Astrocyte of the hippocampus (primary cell): Measurements from ENCODE around the gene SLC25A46.
"Not testable (repeated sequence)": the region's sequence is repeated elsewhere in the genome, so short reads cannot be mapped to it uniquely, and the experiment has no call there.

Experiments used
- DNase-seq: peaks from one replicate; pipeline ENCODE4 v3.0.0; 2011; ENCODE audit warnings: low read depth, low spot score

The SLC25A46 gene

GRCh38 chr5:110738812-110739651 lies at the start of gene SLC25A46:
Gene SLC25A46 (plus strand): TSS chr5:110739007. CDS start chr5:110739120, 113 bp downstream.
- peak; percentile 94 for DNase-seq

GRCh38 chr5:110690587-110690986 lies 48.2 kb upstream of the SLC25A46 start:
- DNase-seq = not testable (repeated sequence)

DNA sequence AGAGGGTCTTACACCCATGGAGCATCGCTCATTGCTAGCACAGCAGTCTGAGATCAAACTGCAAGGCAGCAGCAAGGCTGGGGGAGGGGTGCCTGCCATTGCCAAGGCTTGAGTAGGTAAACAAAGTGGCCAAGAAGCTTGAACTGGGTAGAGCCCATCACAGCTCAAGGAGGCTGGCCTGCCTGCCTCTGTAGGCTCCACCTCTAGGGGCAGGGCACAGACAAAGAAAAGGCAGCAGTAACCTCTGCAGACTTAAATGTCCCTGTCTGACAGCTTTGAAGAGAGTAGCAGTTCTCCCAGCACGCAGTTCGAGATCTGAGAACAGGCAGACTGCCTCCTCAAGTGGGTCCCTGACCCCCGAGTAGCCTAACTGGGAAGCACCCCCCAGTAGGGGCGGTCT lies 46.1 kb upstream of the SLC25A46 start:
- DNase-seq = not testable (repeated sequence)

GRCh38 chr5:110702300-110702699 lies 36.5 kb upstream of the SLC25A46 start:
- no peak for DNase-seq

GRCh38 chr5:110702704-110703103 lies 36.1 kb upstream of the SLC25A46 start:
- peak; percentile 11 for DNase-seq

DNA sequence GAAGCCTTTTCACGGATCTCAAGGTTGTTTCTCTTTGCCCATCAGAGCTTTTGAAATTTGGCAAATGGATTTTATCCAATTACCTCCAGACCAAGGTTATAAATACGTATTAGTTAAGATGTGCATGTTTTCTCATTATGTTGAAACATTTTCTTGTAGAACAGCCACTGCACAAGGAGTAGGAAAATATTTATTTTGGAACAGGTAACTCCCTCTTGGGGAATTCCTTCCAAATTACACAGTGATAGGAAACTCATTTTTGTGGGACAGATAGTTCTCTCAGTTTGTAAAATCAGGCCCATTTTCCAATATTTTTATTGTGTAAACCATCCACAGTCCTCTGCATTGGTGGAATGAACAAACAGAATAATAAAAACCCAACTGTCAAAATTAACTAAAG lies 35.3 kb upstream of the SLC25A46 start:
- peak; percentile 39 for DNase-seq

DNA sequence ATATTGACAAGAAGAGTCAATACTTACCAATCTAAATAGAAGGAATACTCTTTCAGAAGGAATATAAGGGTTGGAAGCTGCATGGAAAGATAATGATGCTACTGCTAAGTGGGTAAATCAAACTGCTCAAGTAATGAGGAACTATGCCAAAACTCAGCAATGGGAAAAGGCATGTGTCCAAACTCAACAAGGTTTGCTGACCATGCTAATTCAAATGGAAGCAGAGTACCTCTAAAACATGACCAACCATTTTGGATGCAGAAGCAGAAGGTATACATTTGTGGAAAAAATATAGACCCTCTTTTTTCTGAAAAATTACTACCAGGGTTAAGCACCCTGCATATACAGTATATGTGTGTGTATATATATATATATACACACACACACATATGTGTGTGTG lies 33.5 kb upstream of the SLC25A46 start:
- no peak for DNase-seq

DNA sequence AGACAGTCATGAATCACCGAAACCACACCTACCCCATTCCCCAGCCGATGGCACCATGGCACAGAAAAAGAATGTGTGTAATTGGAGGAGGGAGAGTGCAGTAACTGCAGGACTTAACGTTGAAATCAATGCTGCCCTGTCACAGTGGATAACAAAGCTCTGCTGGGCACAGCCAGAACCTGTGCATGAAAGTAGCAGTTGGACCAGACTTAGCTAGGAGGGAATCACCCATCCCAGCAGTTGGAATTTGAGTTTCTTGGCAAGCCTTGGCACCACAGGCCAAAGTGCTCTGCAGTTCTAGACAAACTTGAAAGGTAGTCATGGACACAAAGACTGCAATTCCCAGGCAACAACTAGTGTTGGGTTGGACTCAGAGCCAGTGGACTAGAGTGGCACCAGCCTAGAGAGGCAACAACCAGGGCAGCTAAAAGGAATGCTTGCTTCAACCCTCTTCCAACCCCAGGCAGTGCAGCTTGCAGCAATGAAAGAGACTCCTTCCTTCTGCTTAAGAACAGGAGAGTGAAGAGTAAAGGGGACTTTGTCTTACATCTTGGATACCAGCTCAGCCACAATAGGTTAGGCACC lies 31.5 kb upstream of the SLC25A46 start:
- no peak for DNase-seq

DNA sequence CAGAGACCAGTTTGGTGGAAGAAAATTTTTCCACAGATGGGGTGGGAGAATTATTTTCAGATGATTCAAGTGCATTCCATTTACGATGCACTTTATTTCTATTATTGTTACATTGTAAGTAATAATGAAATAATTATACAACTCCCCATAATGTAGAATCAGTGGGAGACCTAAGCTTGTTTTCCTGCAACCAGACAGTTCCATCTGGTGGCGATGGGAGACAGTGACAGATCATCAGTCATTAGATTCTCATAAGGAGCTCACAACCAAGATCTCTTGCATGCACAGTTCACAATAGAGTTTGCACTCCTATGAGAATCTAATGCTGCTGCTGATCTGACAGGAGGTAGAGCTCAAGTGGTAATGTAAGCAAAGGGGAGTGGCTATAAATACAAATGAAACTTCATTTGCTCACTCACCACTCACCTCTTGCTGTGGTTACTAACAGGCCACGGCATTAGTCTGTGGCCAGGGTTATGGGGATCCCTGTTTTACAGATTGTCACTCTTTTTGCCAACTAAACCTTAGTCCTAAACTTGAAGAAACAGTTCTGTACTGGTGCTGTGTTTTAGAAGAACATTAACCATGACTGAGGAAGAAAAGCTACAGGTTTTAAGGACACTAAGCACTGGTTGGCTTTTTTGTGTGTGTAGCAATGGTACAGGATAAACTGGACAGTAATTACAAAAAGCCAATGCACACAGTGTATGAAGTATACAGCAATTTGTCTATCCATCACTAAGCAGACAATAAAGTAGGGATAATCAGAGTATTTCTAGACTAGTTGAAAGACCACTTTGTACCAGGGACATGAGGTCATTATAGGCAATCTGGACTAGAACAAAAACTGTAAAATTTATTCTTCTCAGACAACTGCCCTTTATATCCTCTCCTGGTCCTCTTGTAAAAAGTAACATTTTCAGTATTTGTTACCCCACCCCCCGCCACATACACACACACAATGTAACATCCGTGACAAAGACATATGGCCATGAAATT lies 22.3 kb upstream of the SLC25A46 start:
- DNase-seq = no peak

- no peak for DNase-seq
Observed at GRCh38 chr5:110718311-110718710, 20.5 kb upstream of the SLC25A46 start.

GRCh38 chr5:110726249-110727024 lies 12.4 kb upstream of the SLC25A46 start, which contains the start of gene TMEM232:
Gene TMEM232 (minus strand): TSS chr5:110726671. CDS start chr5:110667352, 59,319 bp downstream.
- DNase-seq = peak; percentile 85

DNA sequence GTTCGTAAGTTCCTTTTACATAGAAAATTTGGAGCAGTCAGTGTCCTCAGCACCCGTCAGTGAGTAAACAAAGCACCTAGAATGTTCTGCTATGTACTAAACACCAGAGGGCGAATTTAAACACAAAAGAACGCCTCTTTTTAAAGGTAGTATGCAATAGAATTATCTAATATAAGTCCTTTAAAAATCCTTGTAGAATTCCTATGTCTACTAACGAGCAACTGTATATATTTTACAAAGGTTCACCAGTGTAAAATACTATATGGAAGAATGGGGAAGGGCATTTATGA lies 11.8 kb upstream of the SLC25A46 start:
- no peak for DNase-seq

DNA sequence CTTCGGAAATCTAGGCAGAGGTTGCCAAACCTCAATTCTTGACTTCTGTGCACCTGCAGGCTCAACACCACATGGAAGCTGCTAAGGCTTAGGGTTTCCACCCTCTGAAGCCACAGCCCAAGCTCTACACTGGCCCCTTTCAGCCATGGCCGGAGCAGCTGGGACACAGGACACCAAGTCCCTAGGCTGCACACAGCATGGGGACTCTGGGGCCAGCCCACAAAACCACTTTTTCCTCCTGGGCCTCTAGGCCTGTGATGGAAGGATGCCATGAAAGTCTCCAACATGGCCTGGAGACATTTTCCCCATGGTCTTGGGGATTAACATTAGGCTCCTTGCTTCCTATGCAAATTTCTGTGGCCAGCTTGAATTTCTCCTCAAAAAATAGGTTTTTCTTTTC lies 7.3 kb upstream of the SLC25A46 start:
- DNase-seq = not testable (repeated sequence)

GRCh38 chr5:110734101-110734500 lies 4.7 kb upstream of the SLC25A46 start:
- DNase-seq = no peak

DNA sequence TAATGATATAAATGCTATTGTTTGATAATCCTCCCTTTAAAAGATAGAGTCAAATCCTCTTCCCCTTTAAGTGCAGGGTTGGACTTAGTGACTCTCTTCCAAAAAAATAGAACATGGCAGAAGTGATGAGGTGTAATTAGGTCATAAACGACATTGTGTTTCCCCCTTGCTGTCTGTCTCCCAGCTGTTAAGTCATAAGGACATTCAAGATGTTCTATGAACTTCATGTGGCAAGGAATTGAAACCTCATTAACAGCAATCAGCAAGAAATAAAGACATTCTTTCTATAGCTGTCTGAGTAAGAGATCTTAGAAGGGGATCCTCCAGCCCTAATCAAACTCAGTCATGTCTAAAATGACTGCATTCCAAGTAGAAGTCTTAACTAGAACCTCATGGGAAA lies 3.3 kb upstream of the SLC25A46 start:
- DNase-seq = no peak

GRCh38 chr5:110736753-110737152 lies 2.1 kb upstream of the SLC25A46 start:
- DNase-seq = no peak

DNA sequence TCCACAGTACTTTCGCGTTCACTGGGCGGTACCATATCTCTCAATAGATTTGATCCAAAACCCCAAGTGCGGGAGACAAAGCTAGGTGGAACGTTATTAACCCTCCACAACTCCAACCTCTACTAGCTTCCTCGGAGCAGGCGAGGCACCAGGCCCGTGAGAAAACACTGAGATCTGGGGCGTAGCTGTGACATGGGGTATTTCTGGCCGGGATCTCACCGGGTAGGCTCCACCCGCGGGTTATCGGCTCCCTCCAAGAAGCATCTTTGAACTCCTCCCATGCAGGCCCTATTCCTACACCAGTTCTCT lies 350 bp upstream of the SLC25A46 start:
- no peak for DNase-seq

DNA sequence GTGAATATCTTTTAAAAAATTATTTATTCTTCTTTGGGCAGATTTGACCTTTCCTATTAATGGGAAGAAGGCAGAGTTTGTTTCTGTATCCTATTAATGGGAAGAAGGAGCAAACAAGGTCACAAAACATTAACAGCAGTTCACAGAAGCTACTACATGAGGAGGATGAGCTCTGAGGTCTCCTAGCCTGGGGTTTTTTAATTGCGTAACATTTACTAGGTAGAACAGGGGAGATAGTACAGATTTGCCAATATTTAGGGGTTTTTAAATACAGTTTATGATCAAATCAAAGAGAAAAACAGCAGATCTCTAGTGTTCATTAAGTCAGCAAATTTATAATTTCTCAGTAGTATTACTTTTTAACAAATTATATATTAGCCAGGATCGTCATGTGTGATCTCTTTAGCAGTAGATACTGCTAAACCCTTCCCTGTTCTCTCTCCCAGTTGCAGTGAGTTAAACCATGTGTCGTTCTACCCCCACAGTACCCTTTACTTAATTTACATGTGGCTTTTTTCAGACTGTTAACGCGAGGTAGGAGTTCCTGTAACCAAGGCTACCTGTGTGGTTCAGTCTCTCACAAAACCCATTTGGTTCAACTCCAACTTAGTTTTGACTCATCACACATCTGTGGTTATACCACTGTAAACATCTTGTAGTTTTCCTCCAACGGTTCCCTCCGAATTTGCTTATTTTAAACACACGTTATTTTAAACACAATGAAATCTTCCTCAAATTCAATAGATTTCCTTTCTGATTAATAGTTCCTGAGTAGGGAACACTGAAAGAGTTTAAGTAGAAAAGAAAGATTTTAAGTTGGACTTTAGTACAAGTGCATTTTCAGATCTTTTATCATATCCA lies 13.3 kb downstream of the SLC25A46 start:
- DNase-seq = peak; percentile 44

- DNase-seq = no peak
Observed at GRCh38 chr5:110752953-110753352, 14.1 kb downstream of the SLC25A46 start.

DNA sequence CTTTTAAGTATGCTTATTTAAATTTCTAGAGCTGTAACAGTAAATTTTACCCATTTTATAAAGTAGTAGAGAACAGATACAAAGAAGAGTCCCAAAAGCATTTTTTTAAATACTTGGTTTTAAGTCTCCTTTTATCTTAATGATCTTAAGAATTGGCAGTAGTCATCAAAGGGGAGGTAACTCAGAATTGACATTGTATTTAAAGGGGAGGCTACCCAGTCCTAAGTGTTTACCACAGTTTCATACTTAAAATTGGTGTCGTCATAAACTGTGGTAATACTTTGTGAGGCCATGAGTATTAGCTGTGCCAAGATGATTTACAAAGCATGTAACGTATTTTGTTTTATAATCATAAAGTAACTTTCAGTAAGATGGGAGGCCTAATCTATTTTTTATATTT lies 14.8 kb downstream of the SLC25A46 start:
- no peak for DNase-seq

- no peak for DNase-seq
Observed at GRCh38 chr5:110754181-110754580, 15.4 kb downstream of the SLC25A46 start.
